ENCODE measurements around the gene USP5.

Gene USP5

DNA sequence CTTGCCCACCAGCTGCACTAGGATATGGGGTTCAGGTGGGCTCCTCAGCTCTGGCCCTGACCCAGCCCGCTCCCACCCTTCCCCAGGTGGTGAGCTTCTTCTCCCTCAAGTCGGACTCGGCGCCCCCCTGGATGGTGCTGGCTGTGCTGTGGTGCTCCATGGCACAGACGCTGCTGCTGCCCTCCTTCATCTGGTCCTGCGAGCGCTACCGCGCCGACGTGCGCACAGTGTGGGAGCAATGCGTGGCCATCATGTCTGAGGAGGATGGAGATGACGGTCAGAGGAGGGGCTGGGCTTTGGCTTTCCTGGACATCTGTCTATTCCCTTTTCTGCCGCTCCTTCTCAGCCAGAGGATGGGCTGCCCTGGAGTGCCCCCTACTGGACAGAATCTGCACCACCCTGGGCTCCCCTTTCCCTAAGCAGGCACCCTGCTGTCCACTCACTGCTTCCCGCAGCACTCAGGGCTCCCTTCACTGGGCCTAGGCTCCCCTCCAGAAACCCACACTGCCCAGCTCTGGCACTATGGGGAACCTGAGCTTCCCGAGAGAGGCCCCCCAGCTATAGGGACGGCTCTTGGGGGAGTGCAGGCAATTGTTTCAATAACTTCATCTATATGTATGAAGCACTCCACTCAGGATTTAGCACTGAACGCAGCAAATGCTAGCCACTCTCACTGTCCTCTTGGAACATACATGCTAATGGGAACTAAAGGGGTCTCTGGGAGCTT, 26.4 kb upstream of the USP5 start:
- DNase-seq (ENCODE audit: low read depth in 2 of 2): peak; percentile 79 to 83

DNA sequence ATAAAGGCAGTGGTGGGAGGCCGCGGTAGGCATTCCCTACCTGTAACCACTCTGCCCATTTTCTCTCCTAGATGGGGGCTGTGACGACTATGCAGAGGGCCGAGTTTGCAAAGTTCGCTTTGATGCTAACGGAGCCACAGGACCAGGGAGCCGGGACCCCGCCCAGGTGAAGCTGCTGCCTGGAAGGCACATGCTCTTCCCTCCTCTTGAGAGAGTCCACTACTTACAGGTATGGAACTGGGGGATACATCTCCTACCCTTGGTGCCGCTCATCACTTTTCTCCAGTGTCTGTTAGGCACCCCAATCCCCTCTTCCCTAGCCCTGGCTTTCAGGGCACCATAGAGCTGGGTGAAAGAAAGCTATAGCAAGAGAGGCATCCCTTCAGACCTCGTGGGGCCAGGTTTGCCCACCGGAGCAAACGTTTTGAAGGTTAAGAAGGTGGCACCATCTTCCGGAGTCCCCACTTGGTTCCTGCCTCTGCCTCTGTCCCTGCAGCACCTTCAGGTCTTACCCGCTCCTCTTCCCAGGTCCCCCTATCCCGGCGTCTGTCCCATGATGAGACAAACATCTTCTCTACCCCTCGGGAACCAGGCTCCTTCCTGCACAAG, 25.7 kb upstream of the USP5 start:
- DNase-seq (ENCODE audit: low read depth in 2 of 2): no peak

- DNase-seq (ENCODE audit: low read depth in 2 of 2): no peak
Measured at GRCh38 chr12:6826734-6827436, 25.1 kb upstream of the USP5 start.

DNA sequence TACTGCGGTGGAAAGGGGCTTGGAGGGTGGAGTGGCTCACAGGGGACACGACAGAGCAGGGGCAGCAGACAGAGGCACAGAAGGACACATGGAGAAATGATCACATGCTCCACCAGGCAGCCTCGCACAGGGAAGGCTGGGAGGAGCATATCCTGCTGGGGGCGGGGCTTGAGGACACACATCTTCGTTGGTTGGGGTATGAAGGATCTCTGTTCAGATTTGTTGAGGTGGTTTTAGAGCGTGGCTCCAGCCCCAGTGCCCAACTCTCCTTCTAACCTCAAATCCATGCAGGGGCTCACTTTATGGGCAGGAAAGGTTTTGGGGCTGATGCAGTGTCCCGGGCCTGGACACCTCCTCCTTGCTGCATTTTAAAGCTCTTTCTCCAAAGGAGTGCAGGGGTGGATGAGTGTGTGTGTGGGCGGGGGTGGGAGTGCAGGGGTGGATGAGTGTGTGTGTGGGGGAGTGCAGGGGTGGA, 24.5 kb upstream of the USP5 start:
- peak; percentile 38 to 54 for DNase-seq (ENCODE audit: low read depth in 2 of 2)

DNA sequence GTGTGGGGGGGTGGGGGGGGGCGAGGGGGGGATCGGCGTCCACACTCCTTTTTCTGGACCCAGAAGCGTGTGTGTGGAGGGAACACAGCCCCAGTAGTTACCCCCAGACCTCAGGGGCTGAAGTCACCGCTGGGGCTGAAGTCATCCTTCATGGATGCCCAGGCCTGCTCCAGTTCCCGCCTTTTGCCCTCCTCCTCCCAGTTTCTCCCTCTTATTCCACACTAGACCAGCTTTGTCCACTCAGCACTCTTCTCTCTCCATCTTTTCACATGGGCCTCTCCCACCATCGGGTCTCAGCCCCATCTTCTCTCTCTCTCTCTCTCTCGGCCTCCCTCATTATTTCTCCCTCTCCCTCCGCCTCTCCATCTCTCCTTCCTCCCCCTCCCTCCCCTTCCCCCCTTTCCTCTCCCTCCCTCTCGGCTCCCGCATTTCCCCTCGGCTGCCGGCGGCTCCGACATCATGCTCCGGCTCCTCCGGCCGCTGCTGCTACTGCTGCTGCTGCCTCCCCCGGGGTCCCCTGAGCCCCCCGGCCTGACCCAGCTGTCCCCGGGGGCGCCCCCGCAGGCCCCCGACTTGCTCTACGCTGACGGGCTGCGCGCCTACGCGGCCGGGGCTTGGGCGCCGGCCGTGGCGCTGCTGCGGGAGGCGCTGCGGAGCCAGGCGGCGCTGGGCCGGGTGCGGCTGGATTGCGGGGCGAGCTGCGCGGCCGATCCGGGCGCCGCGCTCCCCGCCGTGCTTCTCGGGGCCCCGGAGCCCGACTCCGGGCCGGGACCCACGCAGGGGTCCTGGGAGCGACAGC, 23.8 kb upstream of the USP5 start, which contains the start of gene P3H3:
Gene P3H3, plus strand, starts transcription at position 426 of the 799 bp plus-strand sequence. Its CDS starts 34 bp downstream, at position 460.
- no peak for DNase-seq (ENCODE audit: low read depth in 2 of 2)

DNA sequence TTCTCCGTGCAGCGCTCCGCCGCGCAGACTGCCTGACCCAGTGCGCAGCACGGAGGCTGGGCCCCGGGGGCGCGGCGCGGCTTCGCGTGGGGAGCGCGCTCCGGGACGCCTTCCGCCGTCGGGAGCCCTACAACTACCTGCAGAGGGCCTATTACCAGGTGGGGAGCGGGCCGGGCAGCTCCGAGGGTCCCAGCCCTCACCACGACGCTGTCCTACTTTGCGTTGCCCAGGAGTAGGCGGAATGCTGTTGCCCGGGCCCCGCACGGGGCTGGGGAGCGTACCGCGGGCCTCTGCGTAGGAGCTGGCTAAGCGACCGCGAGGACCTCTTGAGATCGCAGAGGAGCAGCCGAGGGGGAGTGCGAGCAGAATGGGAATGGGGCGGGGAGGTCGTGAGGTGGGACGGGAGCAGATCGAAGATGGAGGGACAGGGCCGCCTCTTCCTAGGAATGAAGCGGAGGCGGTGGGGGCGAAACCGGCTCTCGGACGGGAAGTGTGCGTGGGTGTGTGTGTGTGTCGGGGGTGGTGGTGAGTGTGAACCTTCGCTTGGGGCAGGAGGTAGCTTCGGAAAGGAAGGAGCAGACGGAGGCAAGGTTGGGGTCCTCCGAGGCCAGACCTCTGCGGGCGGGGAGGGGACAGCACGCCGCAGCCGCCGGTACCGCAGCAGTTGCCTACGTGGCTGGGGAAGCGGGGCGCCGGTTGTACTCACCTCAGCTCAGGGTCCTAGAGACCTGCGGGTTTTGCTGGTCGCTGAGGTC, 23.0 kb upstream of the USP5 start:
- peak in 1 of 2 donors; percentile 51 for DNase-seq (ENCODE audit: low read depth in 2 of 2)

GRCh38 chr12:6829536-6830220, 22.3 kb upstream of the USP5 start:
- no peak for DNase-seq (ENCODE audit: low read depth in 2 of 2)

DNA sequence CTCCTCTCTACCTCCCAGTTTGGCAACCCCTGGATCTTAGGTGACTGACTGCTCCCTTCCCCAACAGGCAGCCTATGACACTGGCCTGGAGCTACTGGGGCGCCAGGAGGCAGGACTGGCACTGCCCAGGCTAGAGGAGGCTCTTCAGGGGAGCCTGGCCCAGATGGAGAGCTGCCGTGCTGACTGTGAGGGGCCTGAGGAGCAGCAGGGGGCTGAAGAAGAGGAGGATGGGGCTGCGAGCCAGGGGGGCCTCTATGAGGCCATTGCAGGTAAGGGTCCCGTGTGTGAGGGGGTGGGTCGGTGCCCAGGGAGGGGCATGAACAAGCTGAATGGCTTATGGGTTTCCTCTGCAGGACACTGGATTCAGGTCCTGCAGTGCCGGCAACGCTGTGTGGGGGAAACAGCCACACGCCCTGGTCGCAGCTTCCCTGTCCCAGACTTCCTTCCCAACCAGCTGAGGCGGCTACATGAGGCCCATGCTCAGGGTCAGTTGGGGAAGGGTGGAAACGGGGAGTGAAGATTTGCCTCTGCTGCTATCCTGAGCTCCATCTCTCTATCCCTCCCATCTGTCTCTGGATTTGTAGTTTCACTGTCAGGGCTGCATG, 21.6 kb upstream of the USP5 start:
- no peak for DNase-seq (ENCODE audit: low read depth in 2 of 2)

DNA sequence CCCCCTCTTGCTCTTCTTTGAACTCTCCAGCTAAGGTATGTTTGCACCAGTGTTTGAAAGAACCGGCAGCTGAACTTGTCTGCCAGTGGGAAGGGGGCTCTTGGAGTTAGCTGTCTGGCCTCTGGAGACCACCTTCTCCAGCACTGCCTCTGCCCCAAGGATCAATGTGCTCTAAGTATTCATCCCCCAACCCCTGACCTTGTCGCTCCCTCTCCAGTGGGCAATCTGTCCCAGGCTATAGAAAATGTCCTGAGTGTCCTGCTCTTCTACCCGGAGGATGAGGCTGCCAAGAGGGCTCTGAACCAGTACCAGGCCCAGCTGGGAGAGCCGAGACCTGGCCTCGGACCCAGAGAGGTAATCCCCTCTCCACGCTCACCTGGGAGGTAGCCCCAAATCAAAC, 21.0 kb upstream of the USP5 start:
- no peak for DNase-seq (ENCODE audit: low read depth in 2 of 2)

DNA sequence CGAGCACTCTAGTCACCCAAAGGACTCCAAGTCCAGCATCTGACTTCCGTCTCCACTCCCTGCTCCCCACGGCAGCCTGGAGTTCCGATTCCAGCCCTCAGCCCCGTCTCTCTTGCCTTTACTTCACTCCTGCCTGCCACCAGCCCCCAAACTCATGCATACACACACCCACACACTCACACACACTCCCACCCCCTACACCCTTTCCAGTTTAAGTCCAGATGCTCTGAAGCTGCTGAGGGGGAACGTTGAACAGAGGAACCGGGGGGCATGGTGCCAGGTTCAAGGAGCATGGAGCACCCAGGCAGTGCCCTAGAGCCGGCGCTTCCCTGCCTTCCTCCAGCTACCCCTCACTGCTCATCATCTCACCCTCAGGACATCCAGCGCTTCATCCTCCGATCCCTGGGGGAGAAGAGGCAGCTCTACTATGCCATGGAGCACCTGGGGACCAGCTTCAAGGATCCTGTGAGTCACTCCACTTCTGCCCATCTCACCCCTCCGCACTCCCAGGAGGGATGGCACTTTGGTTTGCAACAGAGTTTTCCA, 20.4 kb upstream of the USP5 start:
- no peak for DNase-seq (ENCODE audit: low read depth in 2 of 2)

DNA sequence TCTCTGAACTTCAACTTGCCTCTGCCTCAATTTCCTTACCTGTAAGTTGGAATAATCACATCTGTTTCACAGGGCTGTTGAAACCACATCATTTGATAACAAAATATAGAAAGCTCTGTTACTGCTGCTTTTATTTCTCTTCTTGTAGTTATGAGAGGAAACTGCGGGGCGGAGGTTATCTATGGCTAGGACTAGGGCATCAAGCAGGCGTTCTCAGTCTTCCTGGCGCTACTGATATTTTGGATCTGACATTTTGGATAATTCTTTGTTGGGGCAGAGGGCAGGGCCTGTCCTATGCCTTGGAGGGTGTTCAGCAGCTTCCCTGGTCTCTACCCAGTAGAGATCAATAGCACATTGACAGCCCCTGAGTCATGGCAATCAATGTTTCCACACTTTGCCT, 19.8 kb upstream of the USP5 start:
- DNase-seq (ENCODE audit: low read depth in 2 of 2): no peak

DNA sequence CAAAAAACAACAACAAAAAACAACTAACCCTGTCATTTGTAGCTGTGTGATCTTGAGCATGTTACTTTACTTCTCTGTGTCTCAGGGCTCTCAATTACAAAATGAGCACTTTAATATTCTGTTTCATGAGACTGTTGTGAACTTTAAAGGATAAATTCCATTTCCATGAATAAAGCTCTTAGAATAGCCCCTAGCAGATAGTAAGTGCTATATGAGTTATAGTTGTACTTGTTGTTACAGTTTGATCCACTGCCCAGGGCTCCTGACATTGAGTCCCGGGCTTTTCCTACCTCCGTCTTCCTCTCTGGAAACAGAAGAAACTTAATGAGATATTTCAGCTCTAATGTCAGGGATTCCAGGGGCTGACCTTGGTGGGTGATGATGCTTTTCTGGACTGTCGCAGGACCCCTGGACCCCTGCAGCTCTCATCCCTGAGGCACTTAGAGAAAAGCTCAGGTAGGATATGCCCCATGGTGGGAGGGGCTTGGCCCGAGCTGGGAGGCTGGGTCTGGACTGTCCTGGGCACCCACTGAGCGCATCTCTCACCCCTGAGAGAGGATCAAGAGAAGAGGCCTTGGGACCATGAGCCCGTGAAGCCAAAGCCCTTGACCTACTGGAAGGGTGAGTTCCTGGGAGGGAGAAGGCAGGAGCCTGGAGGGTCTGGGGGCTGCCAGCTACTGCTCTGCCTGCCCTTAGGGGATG, 18.6 kb upstream of the USP5 start:
- DNase-seq (ENCODE audit: low read depth in 2 of 2): no peak

GRCh38 chr12:6834254-6834653, 17.7 kb upstream of the USP5 start:
- DNase-seq (ENCODE audit: low read depth in 2 of 2): no peak

- no peak for DNase-seq (ENCODE audit: low read depth in 2 of 2)
Measured at GRCh38 chr12:6834873-6835272, 17.1 kb upstream of the USP5 start.

- no peak for DNase-seq (ENCODE audit: low read depth in 2 of 2)
Measured at GRCh38 chr12:6836851-6837250, 15.1 kb upstream of the USP5 start.

- no peak for DNase-seq (ENCODE audit: low read depth in 2 of 2)
Measured at GRCh38 chr12:6837370-6838060, 14.4 kb upstream of the USP5 start.

- DNase-seq (ENCODE audit: low read depth in 2 of 2): no peak
Measured at GRCh38 chr12:6838854-6839253, 13.1 kb upstream of the USP5 start.

GRCh38 chr12:6839482-6840201, 12.3 kb upstream of the USP5 start:
- DNase-seq (ENCODE audit: low read depth in 2 of 2): no peak

Measured in stimulated activated CD4-positive, alpha-beta T cell treated with anti-CD3 and anti-CD28 coated beads, Interleukin-1b, Interleukin-23, amount 100 ng/mL, for 4 hours (primary cell).